ENCODE results near the gene PHLDA2.
"Not testable (repeated sequence)": the region's sequence is repeated elsewhere in the genome, so short reads cannot be mapped to it uniquely, and the experiment has no call there.

Gene PHLDA2

GRCh38 chr11:2909133-2909902 lies 19.9 kb downstream of the PHLDA2 start:
- H3K9ac ChIP-seq (ENCODE audit: low read length in 5 of 5): peak overlapping the region in 1 of 5 donors; percentile 14
- H3K4me3 ChIP-seq (ENCODE audit: low read depth in 1 of 5, low read length in 5 of 5): no peak overlapping the region
- peaks cover 3 to 22% (median 9%) of the 10 kb centered on the region in 5 donors for H3K27me3 ChIP-seq (ENCODE audit: control insufficient read depth in 5 of 5, insufficient read depth in 4 of 5, low read length in 5 of 5)
- H3K27ac ChIP-seq (ENCODE audit: low read depth, low read length): no peak overlapping the region
- H3K4me1 ChIP-seq (ENCODE audit: control insufficient read depth in 5 of 5, insufficient read depth in 5 of 5, low read length in 5 of 5): peaks cover 0 to 5% (median 2%) of the 10 kb centered on the region in 5 donors
- H3K9me3 ChIP-seq (ENCODE audit: control insufficient read depth in 5 of 5, low read length in 5 of 5): peaks cover 0 to 5% (median 3%) of the 10 kb centered on the region in 5 donors
- H3K36me3 ChIP-seq (ENCODE audit: control insufficient read depth in 5 of 5, insufficient read depth in 5 of 5, low read length in 5 of 5): no peaks in the 10 kb centered on the region

DNA sequence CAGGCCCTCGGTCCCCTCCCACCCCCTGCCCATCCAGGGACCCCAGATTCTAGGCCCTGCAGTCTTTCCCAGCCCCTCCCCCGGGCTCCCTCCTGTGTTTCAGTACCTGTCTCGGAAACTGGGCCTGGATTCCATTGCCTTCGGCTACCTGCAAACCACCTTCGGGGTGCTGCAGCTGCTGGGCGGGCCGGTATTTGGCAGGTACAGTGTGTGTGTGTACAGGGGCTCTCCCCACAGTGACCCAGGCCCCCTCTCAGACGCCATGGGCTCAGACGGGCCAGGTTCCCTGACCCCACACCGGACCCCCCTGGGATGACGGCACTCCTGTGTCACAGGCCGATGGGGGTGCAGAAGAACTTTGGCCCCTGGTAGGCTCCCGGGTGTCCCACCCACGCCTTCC lies 21.1 kb downstream of the PHLDA2 start:
- H3K27ac ChIP-seq (ENCODE audit: low read depth, low read length): no peak overlapping the region
- peaks cover 0 to 11% (median 5%) of the 10 kb centered on the region in 5 donors for H3K4me1 ChIP-seq (ENCODE audit: control insufficient read depth in 5 of 5, insufficient read depth in 5 of 5, low read length in 5 of 5)

DNA sequence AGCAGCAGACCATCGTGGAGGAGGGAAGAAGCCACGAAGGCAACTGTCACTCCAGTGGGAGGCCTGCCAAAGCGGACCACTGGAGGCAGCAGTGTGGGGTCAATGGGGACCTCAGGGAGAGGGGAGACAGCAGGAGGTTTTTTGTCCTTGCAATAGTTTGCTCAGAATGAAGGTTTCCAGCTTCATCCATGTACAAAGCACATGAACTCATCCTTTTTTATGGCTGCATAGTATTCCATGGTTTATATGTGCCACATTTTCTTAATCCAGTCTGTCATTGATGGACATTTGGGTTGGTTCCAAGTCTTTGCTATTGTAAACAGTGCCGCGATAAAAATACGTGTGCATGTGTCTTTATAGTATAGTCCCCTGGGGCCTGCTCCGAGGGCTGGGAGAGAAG lies 23.9 kb downstream of the PHLDA2 start:
- H3K9ac ChIP-seq (ENCODE audit: low read length in 5 of 5); H3K36me3 ChIP-seq (ENCODE audit: control insufficient read depth in 5 of 5, insufficient read depth in 5 of 5, low read length in 5 of 5); H3K4me3 ChIP-seq (ENCODE audit: low read depth in 1 of 5, low read length in 5 of 5); H3K27ac ChIP-seq (ENCODE audit: low read depth, low read length); H3K9me3 ChIP-seq (ENCODE audit: control insufficient read depth in 5 of 5, low read length in 5 of 5): not testable (repeated sequence)
- H3K4me1 ChIP-seq (ENCODE audit: control insufficient read depth in 5 of 5, insufficient read depth in 5 of 5, low read length in 5 of 5): peaks cover 0 to 31% (median 22%) of the 10 kb centered on the region in 5 donors
- H3K27me3 ChIP-seq (ENCODE audit: control insufficient read depth in 5 of 5, insufficient read depth in 4 of 5, low read length in 5 of 5): peaks cover 3 to 20% (median 9%) of the 10 kb centered on the region in 5 donors

More for the DNA sequence above, 21.1 kb downstream of the PHLDA2 start:
- H3K36me3 ChIP-seq (ENCODE audit: control insufficient read depth in 5 of 5, insufficient read depth in 5 of 5, low read length in 5 of 5): no peaks in the 10 kb centered on the region
- peaks cover 3 to 20% (median 9%) of the 10 kb centered on the region in 5 donors for H3K27me3 ChIP-seq (ENCODE audit: control insufficient read depth in 5 of 5, insufficient read depth in 4 of 5, low read length in 5 of 5)
- peaks cover 0 to 5% (median 3%) of the 10 kb centered on the region in 5 donors for H3K9me3 ChIP-seq (ENCODE audit: control insufficient read depth in 5 of 5, low read length in 5 of 5)
- no peak overlapping the region for H3K9ac ChIP-seq (ENCODE audit: low read length in 5 of 5)
- no peak overlapping the region for H3K4me3 ChIP-seq (ENCODE audit: low read depth in 1 of 5, low read length in 5 of 5)

DNA sequence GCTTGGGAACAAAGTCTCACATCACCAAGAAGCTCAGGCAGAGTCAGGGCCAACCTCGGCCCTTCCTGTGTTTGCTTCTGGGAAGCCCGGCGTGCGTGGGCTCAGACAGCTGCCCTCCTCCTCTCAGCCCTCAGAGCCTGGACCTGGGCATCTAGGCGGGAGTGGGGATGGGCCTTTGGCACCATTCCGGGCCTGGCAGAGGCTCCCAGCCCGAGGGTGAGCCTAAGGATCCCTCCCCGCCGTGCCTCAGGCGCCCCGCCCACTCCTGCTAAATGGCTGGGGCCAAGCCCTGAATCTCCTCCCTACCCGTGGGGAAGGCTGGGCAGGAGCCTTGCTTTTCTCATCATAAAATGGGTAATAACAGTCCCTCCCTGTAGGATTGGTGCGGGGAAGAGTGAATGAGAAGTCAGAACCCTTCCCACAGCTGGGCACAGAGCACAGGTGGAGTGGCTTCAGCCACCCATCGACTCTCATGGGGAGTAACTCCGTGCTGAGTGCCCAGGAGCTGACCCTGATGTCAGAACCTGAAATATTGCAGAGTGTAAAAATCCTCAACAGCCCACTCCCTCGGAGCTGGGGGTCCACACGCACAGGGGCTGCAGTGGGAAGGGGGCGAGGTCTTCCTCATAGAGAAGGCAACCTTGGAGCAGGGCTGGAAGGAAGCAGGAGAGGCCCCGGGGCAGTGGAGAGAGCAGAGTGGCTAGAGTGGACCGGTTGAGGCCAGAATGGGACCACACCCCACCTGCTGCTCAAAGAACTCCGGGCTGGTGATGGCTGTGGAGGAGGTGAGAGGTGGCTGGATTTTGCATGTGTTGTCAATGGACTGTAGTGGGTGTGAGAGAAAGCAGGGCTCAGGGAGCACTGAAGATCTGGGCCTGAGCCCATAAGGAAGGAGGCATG lies 24.8 kb downstream of the PHLDA2 start:
- no peaks in the 10 kb centered on the region for H3K36me3 ChIP-seq (ENCODE audit: control insufficient read depth in 5 of 5, insufficient read depth in 5 of 5, low read length in 5 of 5)
- H3K9me3 ChIP-seq (ENCODE audit: control insufficient read depth in 5 of 5, low read length in 5 of 5): peaks cover 0 to 5% (median 3%) of the 10 kb centered on the region in 5 donors
- H3K4me3 ChIP-seq (ENCODE audit: low read depth in 1 of 5, low read length in 5 of 5): no peak overlapping the region
- H3K4me1 ChIP-seq (ENCODE audit: control insufficient read depth in 5 of 5, insufficient read depth in 5 of 5, low read length in 5 of 5): peaks cover 0 to 35% (median 28%) of the 10 kb centered on the region in 5 donors
- H3K27ac ChIP-seq (ENCODE audit: low read depth, low read length): no peak overlapping the region
- H3K27me3 ChIP-seq (ENCODE audit: control insufficient read depth in 5 of 5, insufficient read depth in 4 of 5, low read length in 5 of 5): peaks cover 3 to 16% (median 9%) of the 10 kb centered on the region in 5 donors
- no peak overlapping the region for H3K9ac ChIP-seq (ENCODE audit: low read length in 5 of 5)

- Histone ChIP-seq H3K9me3 (ENCODE audit: control insufficient read depth in 5 of 5, low read length in 5 of 5) (peaks cover 0 to 5% (median 3%) of the 10 kb centered on the region in 5 donors), H3K4me1 (ENCODE audit: control insufficient read depth in 5 of 5, insufficient read depth in 5 of 5, low read length in 5 of 5) (peaks cover 0 to 42% (median 35%) of the 10 kb centered on the region in 5 donors), H3K27me3 (ENCODE audit: control insufficient read depth in 5 of 5, insufficient read depth in 4 of 5, low read length in 5 of 5) (peaks cover 2 to 15% (median 6%) of the 10 kb centered on the region in 5 donors), H3K9ac (ENCODE audit: low read length in 5 of 5) (no peak overlapping the region), H3K36me3 (ENCODE audit: control insufficient read depth in 5 of 5, insufficient read depth in 5 of 5, low read length in 5 of 5) (no peaks in the 10 kb centered on the region), H3K27ac (ENCODE audit: low read depth, low read length) (no peak overlapping the region), H3K4me3 (ENCODE audit: low read depth in 1 of 5, low read length in 5 of 5) (no peak overlapping the region)
These were observed 25.6 kb downstream of the PHLDA2 start for GRCh38 chr11:2903672-2904011.

DNA sequence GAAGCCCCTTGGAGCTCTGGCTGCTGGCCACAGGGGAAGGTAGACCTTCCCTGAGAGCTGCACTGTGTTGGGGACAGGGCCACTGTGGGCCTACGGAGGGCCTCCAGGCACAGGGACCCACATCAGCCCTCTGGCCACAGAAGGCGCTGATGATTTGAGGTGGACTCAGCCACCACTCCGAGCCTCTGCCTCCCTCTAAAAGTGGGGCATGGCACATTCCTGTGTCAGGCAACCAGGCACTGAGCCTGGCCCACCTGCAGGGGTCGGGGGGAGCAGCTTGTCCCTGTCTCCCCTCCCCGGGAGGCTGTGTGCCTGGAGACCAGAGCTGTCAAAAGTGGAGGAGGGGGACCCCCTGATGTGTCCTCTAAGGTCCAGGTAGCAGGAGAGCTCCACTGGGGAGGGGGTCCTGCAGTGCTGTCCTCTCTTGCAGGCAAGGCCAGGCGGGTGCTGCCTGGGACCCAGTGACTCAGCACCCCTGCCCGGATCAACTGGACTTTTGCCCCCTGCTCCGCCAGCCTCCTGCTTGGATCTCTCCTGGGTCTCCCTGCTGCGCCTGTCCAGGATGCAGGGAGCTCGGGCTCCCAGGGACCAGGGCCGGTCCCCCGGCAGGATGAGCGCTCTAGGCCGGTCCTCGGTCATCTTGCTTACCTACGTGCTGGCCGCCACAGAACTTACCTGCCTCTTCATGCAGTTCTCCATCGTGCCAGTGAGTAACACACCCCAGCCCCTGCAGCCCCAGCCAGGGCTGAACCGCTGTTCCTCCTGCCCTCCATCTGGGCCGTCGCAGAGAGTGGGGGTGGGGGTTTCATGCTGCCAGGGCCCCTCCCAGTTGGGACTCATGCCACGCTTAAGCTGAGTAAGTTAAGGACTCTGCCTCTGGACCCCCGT lies 26.2 kb downstream of the PHLDA2 start:
- Histone ChIP-seq H3K27ac (ENCODE audit: low read depth, low read length) (no peak overlapping the region), H3K4me3 (ENCODE audit: low read depth in 1 of 5, low read length in 5 of 5) (peak overlapping the region in 4 of 5 donors; percentile 59 to 80 (median 60)), H3K4me1 (ENCODE audit: control insufficient read depth in 5 of 5, insufficient read depth in 5 of 5, low read length in 5 of 5) (peaks cover 0 to 48% (median 41%) of the 10 kb centered on the region in 5 donors), H3K27me3 (ENCODE audit: control insufficient read depth in 5 of 5, insufficient read depth in 4 of 5, low read length in 5 of 5) (peaks cover 0 to 11% (median 1%) of the 10 kb centered on the region in 5 donors), H3K9ac (ENCODE audit: low read length in 5 of 5) (peak overlapping the region in 2 of 5 donors; percentile 4 to 69), H3K36me3 (ENCODE audit: control insufficient read depth in 5 of 5, insufficient read depth in 5 of 5, low read length in 5 of 5) (no peaks in the 10 kb centered on the region), H3K9me3 (ENCODE audit: control insufficient read depth in 5 of 5, low read length in 5 of 5) (peaks cover 0 to 5% (median 3%) of the 10 kb centered on the region in 5 donors)

GRCh38 chr11:2901854-2902783 lies 27.1 kb downstream of the PHLDA2 start:
- Histone ChIP-seq H3K9me3 (ENCODE audit: control insufficient read depth in 5 of 5, low read length in 5 of 5) (peaks cover 0 to 1% (median under 1%) of the 10 kb centered on the region in 5 donors), H3K36me3 (ENCODE audit: control insufficient read depth in 5 of 5, insufficient read depth in 5 of 5, low read length in 5 of 5) (no peaks in the 10 kb centered on the region), H3K27ac (ENCODE audit: low read depth, low read length) (no peak overlapping the region), H3K4me1 (ENCODE audit: control insufficient read depth in 5 of 5, insufficient read depth in 5 of 5, low read length in 5 of 5) (peaks cover 0 to 57% (median 44%) of the 10 kb centered on the region in 5 donors), H3K4me3 (ENCODE audit: low read depth in 1 of 5, low read length in 5 of 5) (peak overlapping the region; percentile 59 to 80 (median 61)), H3K9ac (ENCODE audit: low read length in 5 of 5) (peak overlapping the region in 3 of 5 donors; percentile 37 to 77 (median 53)), H3K27me3 (ENCODE audit: control insufficient read depth in 5 of 5, insufficient read depth in 4 of 5, low read length in 5 of 5) (peaks cover 0 to 5% (median 0%) of the 10 kb centered on the region in 5 donors)

- no peak overlapping the region for H3K27ac ChIP-seq (ENCODE audit: low read depth, low read length)
- H3K4me1 ChIP-seq (ENCODE audit: control insufficient read depth in 5 of 5, insufficient read depth in 5 of 5, low read length in 5 of 5): peaks cover 0 to 58% (median 44%) of the 10 kb centered on the region in 5 donors
- peaks cover 0 to 3% (median 0%) of the 10 kb centered on the region in 5 donors for H3K27me3 ChIP-seq (ENCODE audit: control insufficient read depth in 5 of 5, insufficient read depth in 4 of 5, low read length in 5 of 5)
- H3K36me3 ChIP-seq (ENCODE audit: control insufficient read depth in 5 of 5, insufficient read depth in 5 of 5, low read length in 5 of 5): no peaks in the 10 kb centered on the region
- H3K9ac ChIP-seq (ENCODE audit: low read length in 5 of 5): peak overlapping the region in 2 of 5 donors; percentile 37 to 77
- H3K4me3 ChIP-seq (ENCODE audit: low read depth in 1 of 5, low read length in 5 of 5): peak overlapping the region; percentile 39 to 80 (median 52)
- H3K9me3 ChIP-seq (ENCODE audit: control insufficient read depth in 5 of 5, low read length in 5 of 5): no peaks in the 10 kb centered on the region
These were observed 27.9 kb downstream of the PHLDA2 start for GRCh38 chr11:2901196-2901796.

All from subcutaneous abdominal adipose tissue (tissue), 5 donors.